ENCODE measurements around the gene SLC2A9. TPM values are rescaled to one million over a fixed set of nuclear protein-coding genes. Genes with fewer than 3 reads are reported as not detected.

Gene SLC2A9
- total and polyA plus RNA-seq, 2 donors (not counting 1 experiment from before 2014, with no cell fraction given), result 2.3 to 3.9 TPM

GRCh38 chr4:9933184-9933583, 88.1 kb downstream of the SLC2A9 start:
- H3K27ac ChIP-seq (ENCODE audit: insufficient read depth, low read length), result no peak overlapping the region
- no peaks in the 10 kb centered on the region for H3K27me3 ChIP-seq (ENCODE audit: control insufficient read depth, insufficient read depth, low read length)
- no peak for DNase-seq (ENCODE audit: low read depth in 2 of 2)
- H3K9me3 ChIP-seq (ENCODE audit: control insufficient read depth, insufficient read depth, low read depth, low read length), result no peaks in the 10 kb centered on the region
- H3K4me3 ChIP-seq (replicated peaks in 1 of 4; ENCODE audit: control extremely low read depth in 1 of 4, insufficient read depth in 1 of 4, low read depth in 3 of 4, low read length in 4 of 4), result no peak overlapping the region
- no peaks in the 10 kb centered on the region for H3K4me1 ChIP-seq (ENCODE audit: control insufficient read depth, extremely low read depth, insufficient read depth, low read length)
- H3K36me3 ChIP-seq (ENCODE audit: control insufficient read depth, insufficient read depth, low read length), result no peaks in the 10 kb centered on the region
- H4K20me1 ChIP-seq (ENCODE audit: control insufficient read depth, extremely low read depth, insufficient read depth, low read length), result no peaks in the 10 kb centered on the region
- no peak overlapping the region for H3K4me2 ChIP-seq (ENCODE audit: extremely low read depth, insufficient read depth, low read length)
- H2AFZ ChIP-seq (ENCODE audit: low read length), result no peak overlapping the region
- no peaks in the 10 kb centered on the region for H3K79me2 ChIP-seq (ENCODE audit: control insufficient read depth, insufficient read depth, low read length)
- no peak for TF ChIP-seq EZH2 (IDR thresholded peaks at IDR 0.05; ENCODE audit: low read length, missing control alignments)
- TF ChIP-seq, protein P1, sequence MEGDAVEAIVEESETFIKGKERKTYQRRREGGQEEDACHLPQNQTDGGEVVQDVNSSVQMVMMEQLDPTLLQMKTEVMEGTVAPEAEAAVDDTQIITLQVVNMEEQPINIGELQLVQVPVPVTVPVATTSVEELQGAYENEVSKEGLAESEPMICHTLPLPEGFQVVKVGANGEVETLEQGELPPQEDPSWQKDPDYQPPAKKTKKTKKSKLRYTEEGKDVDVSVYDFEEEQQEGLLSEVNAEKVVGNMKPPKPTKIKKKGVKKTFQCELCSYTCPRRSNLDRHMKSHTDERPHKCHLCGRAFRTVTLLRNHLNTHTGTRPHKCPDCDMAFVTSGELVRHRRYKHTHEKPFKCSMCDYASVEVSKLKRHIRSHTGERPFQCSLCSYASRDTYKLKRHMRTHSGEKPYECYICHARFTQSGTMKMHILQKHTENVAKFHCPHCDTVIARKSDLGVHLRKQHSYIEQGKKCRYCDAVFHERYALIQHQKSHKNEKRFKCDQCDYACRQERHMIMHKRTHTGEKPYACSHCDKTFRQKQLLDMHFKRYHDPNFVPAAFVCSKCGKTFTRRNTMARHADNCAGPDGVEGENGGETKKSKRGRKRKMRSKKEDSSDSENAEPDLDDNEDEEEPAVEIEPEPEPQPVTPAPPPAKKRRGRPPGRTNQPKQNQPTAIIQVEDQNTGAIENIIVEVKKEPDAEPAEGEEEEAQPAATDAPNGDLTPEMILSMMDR (conservative IDR thresholded peaks at IDR 0.05 in 1 of 2, IDR thresholded peaks at IDR 0.05 in 1 of 2; ENCODE audit: low read depth in 1 of 2, low read length in 2 of 2), result no peak
- no peak overlapping the region for H3K9ac ChIP-seq (ENCODE audit: insufficient read depth, low read length)

GRCh38 chr4:9932771-9933170, 88.5 kb downstream of the SLC2A9 start:
- no peaks in the 10 kb centered on the region for H3K27me3 ChIP-seq (ENCODE audit: control insufficient read depth, insufficient read depth, low read length)
- H2AFZ ChIP-seq (ENCODE audit: low read length), result no peak overlapping the region
- H3K79me2 ChIP-seq (ENCODE audit: control insufficient read depth, insufficient read depth, low read length), result no peaks in the 10 kb centered on the region
- no peak overlapping the region for H3K4me2 ChIP-seq (ENCODE audit: extremely low read depth, insufficient read depth, low read length)
- no peaks in the 10 kb centered on the region for H3K4me1 ChIP-seq (ENCODE audit: control insufficient read depth, extremely low read depth, insufficient read depth, low read length)
- H3K36me3 ChIP-seq (ENCODE audit: control insufficient read depth, insufficient read depth, low read length), result no peaks in the 10 kb centered on the region
- DNase-seq (ENCODE audit: low read depth in 2 of 2), result no peak
- H3K4me3 ChIP-seq (replicated peaks in 1 of 4; ENCODE audit: control extremely low read depth in 1 of 4, insufficient read depth in 1 of 4, low read depth in 3 of 4, low read length in 4 of 4), result no peak overlapping the region
- H3K9ac ChIP-seq (ENCODE audit: insufficient read depth, low read length), result no peak overlapping the region
- H3K9me3 ChIP-seq (ENCODE audit: control insufficient read depth, insufficient read depth, low read depth, low read length), result no peaks in the 10 kb centered on the region
- TF ChIP-seq EZH2 (IDR thresholded peaks at IDR 0.05; ENCODE audit: low read length, missing control alignments), result no peak
- TF ChIP-seq, protein P1 (conservative IDR thresholded peaks at IDR 0.05 in 1 of 2, IDR thresholded peaks at IDR 0.05 in 1 of 2; ENCODE audit: low read depth in 1 of 2, low read length in 2 of 2), result no peak
- H4K20me1 ChIP-seq (ENCODE audit: control insufficient read depth, extremely low read depth, insufficient read depth, low read length), result no peaks in the 10 kb centered on the region
- no peak overlapping the region for H3K27ac ChIP-seq (ENCODE audit: insufficient read depth, low read length)

GRCh38 chr4:9931146-9931545, 90.2 kb downstream of the SLC2A9 start:
- Histone ChIP-seq H3K27ac (ENCODE audit: insufficient read depth, low read length) (no peak overlapping the region), H3K9ac (ENCODE audit: insufficient read depth, low read length) (no peak overlapping the region), H3K4me3 (replicated peaks in 1 of 4; ENCODE audit: control extremely low read depth in 1 of 4, insufficient read depth in 1 of 4, low read depth in 3 of 4, low read length in 4 of 4) (no peak overlapping the region), H3K79me2 (ENCODE audit: control insufficient read depth, insufficient read depth, low read length) (no peaks in the 10 kb centered on the region), H3K9me3 (ENCODE audit: control insufficient read depth, insufficient read depth, low read depth, low read length) (no peaks in the 10 kb centered on the region), H3K36me3 (ENCODE audit: control insufficient read depth, insufficient read depth, low read length) (no peaks in the 10 kb centered on the region), H3K4me2 (ENCODE audit: extremely low read depth, insufficient read depth, low read length) (no peak overlapping the region), H3K4me1 (ENCODE audit: control insufficient read depth, extremely low read depth, insufficient read depth, low read length) (no peaks in the 10 kb centered on the region), H3K27me3 (ENCODE audit: control insufficient read depth, insufficient read depth, low read length) (no peaks in the 10 kb centered on the region), H4K20me1 (ENCODE audit: control insufficient read depth, extremely low read depth, insufficient read depth, low read length) (no peaks in the 10 kb centered on the region), H2AFZ (ENCODE audit: low read length) (no peak overlapping the region)
- DNase-seq (ENCODE audit: low read depth in 2 of 2), result no peak
- TF ChIP-seq EZH2 (IDR thresholded peaks at IDR 0.05; ENCODE audit: low read length, missing control alignments), result no peak
- TF ChIP-seq, protein P1 (conservative IDR thresholded peaks at IDR 0.05 in 1 of 2, IDR thresholded peaks at IDR 0.05 in 1 of 2; ENCODE audit: low read depth in 1 of 2, low read length in 2 of 2), result no peak
